Measurements from ENCODE around the gene TPM2.
A peak's percentile ranks its signal among the peaks of the same experiment; 100 is the strongest.
"Not testable (repeated sequence)": the region's sequence is repeated elsewhere in the genome, so short reads cannot be mapped to it uniquely, and the experiment has no call there.

Gene TPM2

GRCh38 chr9:35650341-35651158, 39.2 kb downstream of the TPM2 start, which contains the start of gene SIT1:
TSS of gene SIT1 (minus strand) at chr9:35650931. CDS start at chr9:35650853, 78 bp downstream.
- no peak for DNase-seq

GRCh38 chr9:35649431-35650340, 40.0 kb downstream of the TPM2 start:
- DNase-seq = peak; percentile 38

- DNase-seq = peak; percentile 88
Observed at GRCh38 chr9:35646533-35647265, 43.0 kb downstream of the TPM2 start.

- no peak for DNase-seq
Observed at GRCh38 chr9:35646153-35646532, 43.6 kb downstream of the TPM2 start.

GRCh38 chr9:35645736-35646135, 44.0 kb downstream of the TPM2 start:
- DNase-seq = not testable (repeated sequence)

GRCh38 chr9:35643046-35643445, 46.7 kb downstream of the TPM2 start:
- no peak for DNase-seq

- not testable (repeated sequence) for DNase-seq
Observed at GRCh38 chr9:35641478-35641877, 48.2 kb downstream of the TPM2 start.

GRCh38 chr9:35640431-35640830, 49.3 kb downstream of the TPM2 start:
- not testable (repeated sequence) for DNase-seq

GRCh38 chr9:35639631-35640030, 50.1 kb downstream of the TPM2 start:
- no peak for DNase-seq

GRCh38 chr9:35639225-35639624, 50.5 kb downstream of the TPM2 start:
- not testable (repeated sequence) for DNase-seq

- DNase-seq = not testable (repeated sequence)
Observed at GRCh38 chr9:35638751-35639150, 51.0 kb downstream of the TPM2 start.

GRCh38 chr9:35637427-35637955, 52.2 kb downstream of the TPM2 start:
- DNase-seq = not testable (repeated sequence)

GRCh38 chr9:35636877-35637246, 52.9 kb downstream of the TPM2 start:
- not testable (repeated sequence) for DNase-seq

- no peak for DNase-seq
Observed at GRCh38 chr9:35636135-35636876, 53.4 kb downstream of the TPM2 start.

GRCh38 chr9:35635730-35636129, 54.0 kb downstream of the TPM2 start:
- DNase-seq = no peak
